Suprapubic skin (tissue), 4 donors: ENCODE data around the gene TMEM178B. TPM values are rescaled to one million over a fixed set of nuclear protein-coding genes. Genes with fewer than 3 reads are reported as not detected.
A peak's percentile ranks its signal among the peaks of the same experiment; 100 is the strongest.

ENCODE experiments used
- DNase-seq, 2 donors: peaks; one replicate each; pipeline ENCODE4 v3.0.0-alpha.2; 2019; ENCODE audit warnings: low spot score in 2 of 2
- H3K27ac ChIP-seq: fragments of 200-600 bp; sonication (generic); one replicate; pipeline ENCODE4 v1.5.1; 2019
- H3K27me3 ChIP-seq: fragments of 200-600 bp; sonication (generic); one replicate; pipeline ENCODE4 v1.5.1; 2019
- H3K36me3 ChIP-seq: fragments of 200-600 bp; sonication (generic); one replicate; pipeline ENCODE4 v1.5.1; 2019
- H3K4me1 ChIP-seq: fragments of 200-600 bp; sonication (generic); one replicate; pipeline ENCODE4 v1.5.1; 2019
- H3K4me3 ChIP-seq: fragments of 200-600 bp; sonication (generic); one replicate; pipeline ENCODE4 v1.5.1; 2019; ENCODE audit warnings: mild to moderate bottlenecking
- H3K9me3 ChIP-seq: fragments of 200-600 bp; sonication (generic); one replicate; pipeline ENCODE4 v1.5.1; 2019
- CTCF ChIP-seq, 2 donors: fragments of 200-600 bp in 1 of 2; fragments of 450-650 bp in 1 of 2; sonication (generic) in 1 of 2; IDR thresholded peaks; one replicate each; pipeline ENCODE4 v1.5.1; 2016 to 2019; ENCODE audit warnings: antibody characterized with exemption in 2 of 2, mild to moderate bottlenecking in 1 of 2, moderate library complexity in 1 of 2
- EP300 ChIP-seq: sonication (generic); formaldehyde crosslinking; IDR thresholded peaks from one replicate; pipeline ENCODE4 v1.6.1; 2017; ENCODE audit warnings: antibody characterized with exemption
- POLR2A ChIP-seq, 2 donors: fragments of 450-650 bp; IDR thresholded peaks; one replicate each; pipeline ENCODE4 v1.6.1; 2017; ENCODE audit warnings: antibody characterized with exemption in 2 of 2, mild to moderate bottlenecking in 2 of 2, moderate library complexity in 2 of 2
- POLR2AphosphoS5 ChIP-seq, 3 donors: sonication (generic); formaldehyde crosslinking; IDR thresholded peaks; one replicate each; pipeline ENCODE4 v1.6.1; 2017; ENCODE audit warnings: antibody characterized with exemption in 3 of 3
- WGBS: methylation state at CpG from one replicate; pipeline ENCODE4 v1.1.5; 2018; 5-methylcytosine and 5-hydroxymethylcytosine counted together
- total RNA-seq, 4 donors: library from RNA; depleted of rRNA; stranded (reverse); fragments of >200 nt; gene quantifications; one replicate each; pipeline ENCODE4 v1.1.0, GENCODE V29; 2016

Gene TMEM178B
- total RNA-seq, 4 donors from 2014 or later, result 0.34 to 1.6 (median 0.72) TPM

DNA sequence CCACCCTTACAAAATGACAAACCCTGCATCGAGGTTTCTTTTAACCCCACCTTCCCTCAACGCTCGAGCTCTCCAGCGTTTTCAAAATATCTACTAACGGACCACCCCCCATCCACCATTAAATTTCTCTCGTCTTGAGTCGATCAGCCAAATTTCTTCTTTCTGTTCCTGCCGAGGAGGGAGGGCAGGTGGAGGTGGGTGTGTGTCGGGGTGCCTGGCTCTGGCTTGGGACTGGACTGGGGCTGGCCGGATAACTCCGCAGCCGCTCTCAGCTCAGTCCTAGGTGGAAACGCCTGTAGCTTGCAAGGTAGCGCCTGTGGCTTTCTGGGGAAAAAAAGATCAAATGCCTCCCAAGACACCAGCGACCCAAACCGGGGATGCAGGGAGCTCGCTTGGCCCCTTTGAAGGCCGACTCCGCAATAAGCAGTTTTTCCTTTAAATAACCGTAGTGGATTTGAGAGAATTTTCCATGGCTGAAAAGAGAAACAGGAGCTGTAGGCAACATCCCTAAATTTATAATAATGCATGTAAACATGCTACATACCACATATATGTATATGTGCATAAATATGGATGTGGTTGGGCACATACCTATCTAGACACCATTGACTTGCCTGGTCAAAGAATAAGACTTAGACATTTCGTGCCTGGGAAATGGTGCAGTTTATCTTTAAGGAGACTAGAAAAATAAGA is 1.9 kb upstream of the TMEM178B start:
- Histone ChIP-seq H3K9me3 (no peaks in the 10 kb centered on the region), H3K36me3 (no peaks in the 10 kb centered on the region), H3K27ac (no peak overlapping the region), H3K4me3 (peak overlapping the region; percentile 59), H3K27me3 (peaks cover 65% of the 10 kb centered on the region), H3K4me1 (peaks cover 42% of the 10 kb centered on the region)
- no peak for DNase-seq
- TF ChIP-seq CTCF (IDR thresholded peaks at IDR 0.05) (no peak), POLR2A (IDR thresholded peaks at IDR 0.05) (no peak), EP300 (no peak), POLR2AphosphoS5 (IDR thresholded peaks at IDR 0.05) (no peak)
- 2% methylated on average over 21 of the region's 21 CpGs for WGBS

DNA sequence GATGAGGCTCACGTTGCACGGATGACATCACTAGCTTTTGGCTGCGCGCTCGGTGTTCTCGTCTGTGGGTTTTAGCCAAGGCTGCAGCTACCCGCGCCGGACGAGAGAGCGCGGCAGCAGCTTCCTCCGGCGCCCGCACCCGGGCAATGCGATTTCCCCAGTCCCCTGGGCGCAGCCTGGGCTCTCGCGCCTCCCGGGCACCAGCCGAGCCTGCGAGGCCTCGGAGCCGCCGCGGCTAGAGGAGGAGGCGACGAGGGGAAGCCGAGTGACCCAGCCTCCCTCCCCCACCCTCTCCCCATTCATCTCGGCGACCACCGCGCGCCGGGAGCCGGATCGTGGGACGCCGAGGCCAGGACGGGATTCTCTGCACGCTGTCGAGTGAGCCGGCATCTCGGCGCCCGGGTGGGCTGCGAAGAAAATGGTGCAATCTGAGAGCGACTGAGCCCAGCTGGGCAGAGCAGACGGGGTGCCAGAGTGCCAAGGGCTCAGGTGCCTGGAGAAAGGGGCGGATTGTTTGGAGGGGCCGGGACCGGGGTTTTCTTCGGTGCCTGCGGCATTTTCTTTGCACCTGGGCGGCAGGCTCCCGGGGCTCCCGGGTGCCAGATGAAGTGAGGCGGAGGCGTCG is 1.2 kb upstream of the TMEM178B start:
- WGBS, result under 1% methylated on average over 57 of the region's 61 CpGs
- H3K27ac ChIP-seq, result no peak overlapping the region
- peaks cover 65% of the 10 kb centered on the region for H3K27me3 ChIP-seq
- peaks cover 42% of the 10 kb centered on the region for H3K4me1 ChIP-seq
- no peaks in the 10 kb centered on the region for H3K36me3 ChIP-seq
- no peaks in the 10 kb centered on the region for H3K9me3 ChIP-seq
- peak overlapping the region; percentile 59 for H3K4me3 ChIP-seq
- no peak for DNase-seq
- TF ChIP-seq POLR2AphosphoS5 (IDR thresholded peaks at IDR 0.05) (no peak), EP300 (no peak), POLR2A (IDR thresholded peaks at IDR 0.05) (no peak), CTCF (IDR thresholded peaks at IDR 0.05) (no peak)

- H3K36me3 ChIP-seq, result no peaks in the 10 kb centered on the region
- H3K4me3 ChIP-seq, result peak overlapping the region; percentile 59
- no peaks in the 10 kb centered on the region for H3K9me3 ChIP-seq
- TF ChIP-seq EP300, result no peak
- TF ChIP-seq POLR2AphosphoS5 (IDR thresholded peaks at IDR 0.05), result no peak
- TF ChIP-seq POLR2A (IDR thresholded peaks at IDR 0.05), result no peak
- no peak for TF ChIP-seq CTCF (IDR thresholded peaks at IDR 0.05)
- WGBS, result 0% methylated on average over 5 of the region's 60 CpGs
- H3K27ac ChIP-seq, result no peak overlapping the region
- no peak for DNase-seq
- peaks cover 42% of the 10 kb centered on the region for H3K4me1 ChIP-seq
- H3K27me3 ChIP-seq, result peaks cover 65% of the 10 kb centered on the region
Measured at GRCh38 chr7:141073173-141073640, 657 bp upstream of the TMEM178B start.

DNA sequence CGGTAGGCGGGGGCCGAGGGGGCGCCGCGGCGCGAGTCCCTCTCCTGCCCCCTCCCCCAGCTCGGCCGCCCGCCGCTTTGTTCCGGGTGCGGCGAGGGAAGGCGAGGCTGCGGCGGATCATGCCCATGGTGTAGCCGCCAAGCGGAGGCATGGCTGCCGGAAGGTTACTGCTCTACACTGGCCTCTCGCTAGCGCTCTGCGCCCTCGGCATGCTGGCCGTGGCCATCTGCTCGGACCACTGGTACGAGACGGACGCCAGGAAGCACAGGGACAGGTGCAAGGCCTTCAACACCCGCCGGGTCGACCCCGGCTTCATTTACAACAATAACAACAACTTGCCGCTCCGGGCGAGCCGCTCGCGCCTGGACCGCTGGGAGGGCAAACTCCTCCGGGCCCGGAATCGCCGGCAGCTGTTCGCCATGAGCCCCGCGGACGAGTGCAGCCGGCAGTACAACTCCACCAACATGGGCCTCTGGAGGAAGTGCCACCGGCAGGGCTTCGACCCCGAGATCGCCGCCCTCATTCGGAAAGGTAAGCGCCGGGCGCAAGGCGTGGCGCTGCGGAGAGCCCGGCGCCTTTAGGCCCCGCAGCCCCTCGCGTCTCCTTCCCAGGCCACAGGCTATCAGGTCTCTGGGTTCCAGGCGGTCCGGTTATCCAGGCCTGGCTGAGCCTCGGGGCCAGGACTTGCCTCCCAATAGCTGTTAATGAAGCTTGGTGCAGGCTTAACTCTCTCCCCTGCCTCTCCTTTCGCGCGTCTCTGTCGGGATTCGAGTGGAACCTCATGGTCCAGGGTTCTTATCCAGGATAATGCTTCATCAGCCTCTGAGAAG is 513 bp downstream of the TMEM178B start:
- H3K27me3 ChIP-seq, result peaks cover 69% of the 10 kb centered on the region
- H3K9me3 ChIP-seq, result no peaks in the 10 kb centered on the region
- no peaks in the 10 kb centered on the region for H3K36me3 ChIP-seq
- WGBS, result 4% methylated on average over 11 of the region's 75 CpGs
- peak overlapping the region; percentile 59 for H3K4me3 ChIP-seq
- no peak overlapping the region for H3K27ac ChIP-seq
- peaks cover 42% of the 10 kb centered on the region for H3K4me1 ChIP-seq
- DNase-seq, result no peak
- TF ChIP-seq EP300 (no peak), CTCF (IDR thresholded peaks at IDR 0.05) (no peak), POLR2AphosphoS5 (IDR thresholded peaks at IDR 0.05) (no peak), POLR2A (IDR thresholded peaks at IDR 0.05) (no peak)

DNA sequence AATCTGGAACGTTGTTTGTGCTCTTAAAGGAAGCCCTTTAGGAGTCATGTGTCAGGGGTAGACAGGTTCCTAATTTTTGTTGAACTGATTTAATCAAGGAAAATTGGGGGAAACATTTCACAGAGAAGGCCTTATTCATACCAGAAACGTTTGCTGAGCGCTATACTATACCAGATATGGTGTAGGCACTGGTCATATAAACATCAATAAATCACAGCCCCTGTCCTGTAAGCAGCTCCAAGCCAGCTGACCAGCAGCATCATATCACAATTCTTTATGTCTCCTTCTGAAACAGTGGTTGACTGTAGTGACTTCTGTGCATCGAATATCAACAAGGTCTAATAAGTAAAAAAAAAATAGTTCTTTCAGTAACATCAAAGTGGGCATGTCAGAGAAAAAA is 1.1 kb downstream of the TMEM178B start:
- Histone ChIP-seq H3K4me1 (peaks cover 42% of the 10 kb centered on the region), H3K36me3 (no peaks in the 10 kb centered on the region), H3K27me3 (peaks cover 68% of the 10 kb centered on the region), H3K27ac (no peak overlapping the region), H3K9me3 (no peaks in the 10 kb centered on the region), H3K4me3 (peak overlapping the region; percentile 59)
- WGBS, result 40% methylated on average over 4 of the region's 4 CpGs
- DNase-seq, result no peak
- TF ChIP-seq CTCF (IDR thresholded peaks at IDR 0.05) (no peak), EP300 (no peak), POLR2A (IDR thresholded peaks at IDR 0.05) (no peak), POLR2AphosphoS5 (IDR thresholded peaks at IDR 0.05) (no peak)
